Measurements from ENCODE around the gene ATP4A. TPM values are rescaled to one million over a fixed set of nuclear protein-coding genes. Genes with fewer than 3 reads are reported as not detected.
A peak's percentile ranks its signal among the peaks of the same experiment; 100 is the strongest.

ATP4A gene
- total and polyA plus RNA-seq, 8 donors = 9.8 to 890 (median 301) TPM

DNA sequence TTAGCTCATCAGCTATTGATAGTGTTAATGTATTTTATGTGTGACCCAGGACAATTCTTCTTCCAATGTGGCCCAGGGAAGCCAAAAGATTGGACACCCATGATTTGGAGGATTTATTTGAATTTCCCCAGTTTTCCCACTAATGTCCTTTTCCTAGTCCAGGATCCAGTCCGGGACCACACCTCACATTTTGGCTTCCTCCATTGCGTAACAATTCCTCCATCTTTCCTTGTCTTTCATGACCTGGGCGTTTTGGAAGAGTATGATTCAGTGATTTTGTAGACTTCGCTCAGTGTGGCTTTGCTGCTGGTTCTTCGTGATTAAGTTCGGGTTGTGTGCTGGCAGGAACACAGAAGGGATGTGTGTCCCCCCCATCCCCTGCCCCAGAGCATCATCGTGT lies 3.3 kb upstream of the ATP4A start:
- WGBS, 5 donors = 81 to 86% (median 84%) methylated on average over 7 of the region's 7 CpGs
- DNase-seq = no peak

DNA sequence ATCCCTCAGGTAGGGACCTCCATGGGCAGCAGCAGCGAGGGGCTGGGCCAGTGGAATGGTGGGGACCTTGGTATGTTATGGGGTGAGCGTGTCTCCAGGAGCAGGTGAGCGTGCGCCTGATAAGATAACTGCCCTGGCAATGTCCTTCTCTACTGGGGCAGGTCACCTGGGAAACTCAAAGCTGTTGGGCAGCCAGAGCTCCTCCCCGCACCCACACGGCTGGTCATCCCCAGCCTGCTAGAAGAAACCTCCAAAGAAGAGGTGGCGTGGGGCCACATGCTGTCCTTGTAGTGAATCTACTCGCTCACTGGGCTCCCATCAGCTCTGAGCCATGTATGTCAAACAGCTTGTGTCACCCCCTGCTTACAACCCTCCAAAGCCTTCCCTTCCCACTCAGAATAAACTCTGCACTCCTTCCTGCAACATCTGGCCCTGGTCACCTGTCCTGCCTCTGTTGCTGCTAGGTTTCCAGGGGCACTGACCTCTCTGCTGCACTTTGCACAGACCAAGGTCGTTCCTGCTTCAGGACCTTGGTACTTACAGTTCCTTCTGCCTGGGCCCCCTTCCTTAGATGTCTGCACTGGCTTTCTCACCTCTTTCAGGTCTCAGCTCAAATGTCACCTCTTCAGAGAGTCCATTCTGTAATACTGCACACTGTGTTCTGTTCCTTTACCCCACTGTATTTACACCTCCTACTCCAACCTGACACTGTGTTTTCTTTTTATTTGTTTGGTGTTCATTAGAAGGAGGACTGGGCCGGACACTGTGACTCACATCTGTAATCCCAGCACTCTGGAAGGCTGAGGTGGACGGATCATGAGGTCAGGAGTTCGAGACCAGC lies 1.8 kb upstream of the ATP4A start:
- peaks cover 0 to 63% (median 18%) of the 10 kb centered on the region in 3 donors for H3K27me3 ChIP-seq
- 49 to 66% (median 56%) methylated on average over 10 to 12 of the region's 12 CpGs for WGBS, 5 donors
- intact Hi-C loops (cut with DNase I; ENCODE audit: low total_unique reads) = no loop called here

More for the DNA sequence above, 3.3 kb upstream of the ATP4A start:
- Histone ChIP-seq H3K27ac (no peak overlapping the region), H3K4me1 (no peaks in the 10 kb centered on the region), H3K27me3 (peaks cover 0 to 55% (median 17%) of the 10 kb centered on the region in 3 donors), H3K9me3 (no peaks in the 10 kb centered on the region), H3K4me3 (no peak overlapping the region), H3K36me3 (no peaks in the 10 kb centered on the region)
- TF ChIP-seq, protein P1, sequence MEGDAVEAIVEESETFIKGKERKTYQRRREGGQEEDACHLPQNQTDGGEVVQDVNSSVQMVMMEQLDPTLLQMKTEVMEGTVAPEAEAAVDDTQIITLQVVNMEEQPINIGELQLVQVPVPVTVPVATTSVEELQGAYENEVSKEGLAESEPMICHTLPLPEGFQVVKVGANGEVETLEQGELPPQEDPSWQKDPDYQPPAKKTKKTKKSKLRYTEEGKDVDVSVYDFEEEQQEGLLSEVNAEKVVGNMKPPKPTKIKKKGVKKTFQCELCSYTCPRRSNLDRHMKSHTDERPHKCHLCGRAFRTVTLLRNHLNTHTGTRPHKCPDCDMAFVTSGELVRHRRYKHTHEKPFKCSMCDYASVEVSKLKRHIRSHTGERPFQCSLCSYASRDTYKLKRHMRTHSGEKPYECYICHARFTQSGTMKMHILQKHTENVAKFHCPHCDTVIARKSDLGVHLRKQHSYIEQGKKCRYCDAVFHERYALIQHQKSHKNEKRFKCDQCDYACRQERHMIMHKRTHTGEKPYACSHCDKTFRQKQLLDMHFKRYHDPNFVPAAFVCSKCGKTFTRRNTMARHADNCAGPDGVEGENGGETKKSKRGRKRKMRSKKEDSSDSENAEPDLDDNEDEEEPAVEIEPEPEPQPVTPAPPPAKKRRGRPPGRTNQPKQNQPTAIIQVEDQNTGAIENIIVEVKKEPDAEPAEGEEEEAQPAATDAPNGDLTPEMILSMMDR (IDR thresholded peaks at IDR 0.05) = no peak
- TF ChIP-seq POLR2AphosphoS5 (IDR thresholded peaks at IDR 0.05) (no peak), POLR2A (IDR thresholded peaks at IDR 0.05) (no peak), EP300 (IDR thresholded peaks at IDR 0.05) (no peak)
- intact Hi-C loops (cut with DNase I; ENCODE audit: low total_unique reads) = no loop called here

DNA sequence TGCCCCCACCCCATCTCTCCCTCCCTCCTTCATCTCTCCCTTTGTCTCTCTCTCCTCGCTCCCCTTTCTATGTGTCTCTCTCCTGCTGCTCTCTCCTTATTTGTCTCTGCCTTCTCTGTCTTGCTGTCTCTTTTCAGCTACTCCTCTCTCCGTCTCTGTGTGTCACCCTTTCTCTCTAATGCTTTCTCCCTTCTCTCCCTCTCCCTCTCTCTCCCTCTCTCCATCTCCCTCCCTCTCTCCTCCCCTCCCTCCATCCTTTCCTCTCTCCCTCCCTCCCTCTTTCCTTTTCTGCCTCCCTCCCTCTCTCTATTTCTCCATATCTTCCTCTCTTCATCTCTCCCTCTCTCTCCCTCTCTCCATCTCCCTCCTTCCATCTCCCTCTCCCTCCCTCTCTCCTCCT lies 682 bp downstream of the ATP4A start:
- H3K4me1 ChIP-seq = peaks cover 6 to 12% (median 8%) of the 10 kb centered on the region in 4 donors
- H3K36me3 ChIP-seq = no peaks in the 10 kb centered on the region
- intact Hi-C loops (cut with DNase I; ENCODE audit: low total_unique reads) = no loop called here
- H3K9me3 ChIP-seq = no peaks in the 10 kb centered on the region
- H3K27me3 ChIP-seq = peaks cover 12 to 73% (median 42%) of the 10 kb centered on the region in 3 donors
- no peak for DNase-seq
- no peak for TF ChIP-seq POLR2A (IDR thresholded peaks at IDR 0.05)
- TF ChIP-seq POLR2AphosphoS5 (IDR thresholded peaks at IDR 0.05) = no peak
- TF ChIP-seq EP300 (IDR thresholded peaks at IDR 0.05) = no peak
- TF ChIP-seq, protein P1 (IDR thresholded peaks at IDR 0.05) = no peak
- peak overlapping the region in 2 of 5 donors; percentile 4 to 64 for H3K27ac ChIP-seq
- H3K4me3 ChIP-seq = peak overlapping the region in 2 of 4 donors; percentile 11 to 14
- WGBS, 5 donors = 56 to 67% (median 59%) methylated on average over 2 of the region's 2 CpGs

More for the DNA sequence above, 1.8 kb upstream of the ATP4A start:
- TF ChIP-seq, protein P1 (IDR thresholded peaks at IDR 0.05) = no peak
- no peak for TF ChIP-seq EP300 (IDR thresholded peaks at IDR 0.05)
- TF ChIP-seq POLR2A (IDR thresholded peaks at IDR 0.05) = no peak
- no peak for TF ChIP-seq POLR2AphosphoS5 (IDR thresholded peaks at IDR 0.05)
- Histone ChIP-seq H3K27ac (peak overlapping the region in 1 of 5 donors; percentile 7), H3K9me3 (no peaks in the 10 kb centered on the region), H3K4me3 (no peak overlapping the region), H3K4me1 (no peaks in the 10 kb centered on the region), H3K36me3 (no peaks in the 10 kb centered on the region)
- no peak for DNase-seq

DNA sequence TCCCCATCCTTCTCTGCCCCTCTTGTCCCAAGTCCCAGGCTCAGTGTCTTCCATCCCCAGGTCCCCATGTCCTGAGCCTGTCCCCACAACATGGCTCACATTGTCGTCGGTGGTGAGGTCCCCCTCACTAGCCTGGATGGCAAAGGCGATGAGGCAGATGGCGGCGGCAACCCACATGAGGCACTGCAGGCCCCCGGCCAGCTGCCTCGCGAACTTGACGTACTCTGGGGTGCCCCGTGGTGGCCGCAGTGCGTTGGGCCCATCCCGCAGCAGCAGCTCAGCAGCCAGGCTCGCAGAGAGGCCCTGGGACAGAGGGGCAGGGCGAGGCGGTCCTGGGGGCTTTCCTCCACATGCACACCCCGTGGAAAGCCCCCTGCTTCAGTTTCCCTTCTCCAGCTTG lies 1.1 kb downstream of the ATP4A start:
- Histone ChIP-seq H3K4me3 (peak overlapping the region in 2 of 4 donors; percentile 14 to 20), H3K9me3 (no peaks in the 10 kb centered on the region), H3K36me3 (no peaks in the 10 kb centered on the region), H3K27ac (peak overlapping the region in 1 of 5 donors; percentile 8), H3K4me1 (peaks cover 8 to 16% (median 12%) of the 10 kb centered on the region in 4 donors), H3K27me3 (peaks cover 12 to 78% (median 47%) of the 10 kb centered on the region in 3 donors)
- 45 to 66% (median 63%) methylated on average over 9 to 17 of the region's 17 CpGs for WGBS, 5 donors
- TF ChIP-seq EP300 (IDR thresholded peaks at IDR 0.05) = no peak
- TF ChIP-seq, protein P1 (IDR thresholded peaks at IDR 0.05) = no peak
- TF ChIP-seq POLR2A (IDR thresholded peaks at IDR 0.05) = no peak
- no peak for TF ChIP-seq POLR2AphosphoS5 (IDR thresholded peaks at IDR 0.05)
- intact Hi-C loops (cut with DNase I; ENCODE audit: low total_unique reads) = no loop called here
- DNase-seq = peak in 1 of 2 donors; percentile 3

Measured in stomach (tissue), 9 donors.